ENCODE results near the gene AP1S3. TPM values are rescaled to one million over a fixed set of nuclear protein-coding genes. Genes with fewer than 3 reads are reported as not detected.

AP1S3 gene
- total RNA-seq, 1 donor from 2014 or later: 5.2 TPM

- no peak for DNase-seq (ENCODE audit: low spot score)
- H3K4me3 Mint-ChIP-seq (ENCODE audit: unreplicated experiment): peak overlapping the region; percentile 16
- H3K27me3 Mint-ChIP-seq (ENCODE audit: low read depth): no peaks in the 10 kb centered on the region
- peaks cover 54% of the 10 kb centered on the region for H3K4me1 Mint-ChIP-seq (ENCODE audit: low read depth)
- no peaks in the 10 kb centered on the region for H3K36me3 Mint-ChIP-seq (ENCODE audit: low read depth)
- H3K27ac Mint-ChIP-seq (ENCODE audit: unreplicated experiment): peak overlapping the region; percentile 73
- TF ChIP-seq CTCF (IDR thresholded peaks at IDR 0.05): no peak
- no peaks in the 10 kb centered on the region for H3K9me3 Mint-ChIP-seq (ENCODE audit: low read depth)
Measured at GRCh38 chr2:223744580-223744979, 92.8 kb downstream of the AP1S3 start.

DNA sequence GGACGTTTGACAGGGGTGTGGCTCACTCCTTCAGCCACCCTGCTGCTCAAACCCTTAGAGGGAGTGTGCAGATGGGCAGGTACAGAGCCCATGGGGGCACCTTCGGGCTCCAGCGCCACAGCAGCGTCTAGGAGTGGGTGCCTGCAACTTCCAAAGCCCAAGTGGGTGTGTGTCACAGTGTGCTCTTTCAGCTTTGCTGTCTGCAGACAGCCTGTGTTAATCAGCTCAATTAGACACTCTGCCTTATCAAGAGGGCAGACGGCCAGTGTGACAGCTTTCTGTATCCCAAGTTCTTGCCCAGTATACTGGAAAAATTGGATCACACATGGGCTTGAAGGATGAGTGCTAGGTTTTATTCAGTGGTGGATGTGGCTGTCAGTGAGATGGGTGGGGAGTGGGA is 96.7 kb downstream of the AP1S3 start:
- Mint-ChIP-seq H3K9me3 (ENCODE audit: low read depth) (peaks cover 3% of the 10 kb centered on the region), H3K4me1 (ENCODE audit: low read depth) (peaks cover 61% of the 10 kb centered on the region), H3K4me3 (ENCODE audit: unreplicated experiment) (no peak overlapping the region), H3K36me3 (ENCODE audit: low read depth) (no peaks in the 10 kb centered on the region), H3K27me3 (ENCODE audit: low read depth) (no peaks in the 10 kb centered on the region), H3K27ac (ENCODE audit: unreplicated experiment) (peak overlapping the region; percentile 2)
- TF ChIP-seq CTCF (IDR thresholded peaks at IDR 0.05): no peak
- DNase-seq (ENCODE audit: low spot score): no peak

DNA sequence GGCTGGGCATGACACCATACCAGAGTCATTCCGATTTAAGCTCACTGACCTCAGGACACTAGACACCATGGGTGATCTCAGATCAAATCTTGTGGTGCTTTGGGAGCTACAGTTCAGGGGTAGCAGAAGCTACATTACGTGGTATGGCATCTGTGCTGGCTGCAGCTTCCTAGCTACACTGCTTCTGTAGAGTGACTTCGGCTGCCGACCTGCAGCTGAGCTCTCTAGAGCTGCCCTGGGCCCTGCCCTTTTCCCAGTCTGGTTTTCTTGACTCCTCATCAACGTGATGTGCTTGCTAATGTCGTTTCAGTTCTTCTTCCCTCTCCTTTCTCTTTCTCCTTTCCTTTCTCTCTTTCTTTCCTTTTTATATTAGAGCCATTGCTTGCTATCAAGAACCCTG is 100.2 kb downstream of the AP1S3 start:
- no peak for DNase-seq (ENCODE audit: low spot score)
- Mint-ChIP-seq H3K4me3 (ENCODE audit: unreplicated experiment) (no peak overlapping the region), H3K27ac (ENCODE audit: unreplicated experiment) (no peak overlapping the region), H3K27me3 (ENCODE audit: low read depth) (no peaks in the 10 kb centered on the region), H3K4me1 (ENCODE audit: low read depth) (peaks cover 50% of the 10 kb centered on the region), H3K9me3 (ENCODE audit: low read depth) (peaks cover 7% of the 10 kb centered on the region), H3K36me3 (ENCODE audit: low read depth) (no peaks in the 10 kb centered on the region)
- TF ChIP-seq CTCF (IDR thresholded peaks at IDR 0.05): no peak

DNA sequence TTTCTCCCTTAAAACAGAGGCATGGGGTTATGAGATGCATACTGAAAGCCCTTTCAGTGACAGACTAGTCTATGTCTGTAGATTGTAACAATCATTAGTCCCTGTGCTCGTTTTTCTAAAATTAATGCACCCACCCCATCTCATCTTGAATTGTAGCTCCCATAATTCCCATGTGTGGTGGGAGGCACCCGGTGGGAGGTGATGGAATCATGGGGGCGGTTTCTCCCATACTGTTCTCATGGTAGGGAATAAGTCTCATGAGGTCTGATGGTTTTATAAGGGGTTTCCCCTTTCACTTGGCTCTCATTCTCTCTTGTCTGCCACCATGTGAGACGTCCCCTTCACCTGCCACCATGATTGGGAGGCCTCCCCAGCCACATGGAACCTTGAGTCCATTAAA is 100.9 kb downstream of the AP1S3 start:
- H3K36me3 Mint-ChIP-seq (ENCODE audit: low read depth): no peaks in the 10 kb centered on the region
- H3K27ac Mint-ChIP-seq (ENCODE audit: unreplicated experiment): no peak overlapping the region
- H3K9me3 Mint-ChIP-seq (ENCODE audit: low read depth): peaks cover 7% of the 10 kb centered on the region
- no peaks in the 10 kb centered on the region for H3K27me3 Mint-ChIP-seq (ENCODE audit: low read depth)
- no peak overlapping the region for H3K4me3 Mint-ChIP-seq (ENCODE audit: unreplicated experiment)
- TF ChIP-seq CTCF (IDR thresholded peaks at IDR 0.05): no peak
- DNase-seq (ENCODE audit: low spot score): no peak
- H3K4me1 Mint-ChIP-seq (ENCODE audit: low read depth): peaks cover 50% of the 10 kb centered on the region

- H3K4me1 Mint-ChIP-seq (ENCODE audit: low read depth): peaks cover 50% of the 10 kb centered on the region
- peaks cover 7% of the 10 kb centered on the region for H3K9me3 Mint-ChIP-seq (ENCODE audit: low read depth)
- no peaks in the 10 kb centered on the region for H3K36me3 Mint-ChIP-seq (ENCODE audit: low read depth)
- H3K27ac Mint-ChIP-seq (ENCODE audit: unreplicated experiment): peak overlapping the region; percentile 89
- no peaks in the 10 kb centered on the region for H3K27me3 Mint-ChIP-seq (ENCODE audit: low read depth)
- no peak for TF ChIP-seq CTCF (IDR thresholded peaks at IDR 0.05)
- no peak overlapping the region for H3K4me3 Mint-ChIP-seq (ENCODE audit: unreplicated experiment)
- no peak for DNase-seq (ENCODE audit: low spot score)
Measured at GRCh38 chr2:223735659-223736244, 101.6 kb downstream of the AP1S3 start.

Measured in chondrocyte (in vitro differentiated cells).